GM21381 (cell line): Measurements from ENCODE around the gene PTPN1.
"Not testable (repeated sequence)": the region's sequence is repeated elsewhere in the genome, so short reads cannot be mapped to it uniquely, and the experiment has no call there.

Experiments used
- ATAC-seq: cut with Tn5 transposase; IDR thresholded peaks from one replicate; pipeline ENCODE4 v1.9.1; 2021; ENCODE audit warnings: mild to moderate bottlenecking, moderate library complexity; ENCODE audit not compliant: unreplicated experiment

PTPN1 gene

GRCh38 chr20:50478162-50478990 is 31.8 kb upstream of the PTPN1 start:
- ATAC-seq = peak; percentile 76

- ATAC-seq = no peak
Measured at GRCh38 chr20:50481741-50482140, 28.4 kb upstream of the PTPN1 start.

GRCh38 chr20:50482396-50482981 is 27.7 kb upstream of the PTPN1 start:
- no peak for ATAC-seq

- ATAC-seq = no peak
Measured at GRCh38 chr20:50484271-50484976, 25.8 kb upstream of the PTPN1 start.

GRCh38 chr20:50487397-50487796 is 22.8 kb upstream of the PTPN1 start:
- ATAC-seq = no peak

GRCh38 chr20:50488236-50488806 is 21.9 kb upstream of the PTPN1 start:
- no peak for ATAC-seq

- no peak for ATAC-seq
Measured at GRCh38 chr20:50491168-50491567, 19.0 kb upstream of the PTPN1 start.

- ATAC-seq = no peak
Measured at GRCh38 chr20:50491926-50492634, 18.1 kb upstream of the PTPN1 start.

- no peak for ATAC-seq
Measured at GRCh38 chr20:50493881-50494253, 16.3 kb upstream of the PTPN1 start.

GRCh38 chr20:50494428-50494827 is 15.8 kb upstream of the PTPN1 start:
- ATAC-seq = no peak

- ATAC-seq = no peak
Measured at GRCh38 chr20:50496773-50497385, 13.3 kb upstream of the PTPN1 start.

GRCh38 chr20:50498071-50498776 is 12.0 kb upstream of the PTPN1 start:
- no peak for ATAC-seq

- no peak for ATAC-seq
Measured at GRCh38 chr20:50499938-50500337, 10.2 kb upstream of the PTPN1 start.

- ATAC-seq = no peak
Measured at GRCh38 chr20:50501972-50502745, 8.0 kb upstream of the PTPN1 start.

GRCh38 chr20:50504231-50504823 is 5.9 kb upstream of the PTPN1 start:
- no peak for ATAC-seq

- ATAC-seq = no peak
Measured at GRCh38 chr20:50506270-50506579, 4.0 kb upstream of the PTPN1 start.

GRCh38 chr20:50507745-50508144 is 2.4 kb upstream of the PTPN1 start:
- not testable (repeated sequence) for ATAC-seq

GRCh38 chr20:50508171-50508755 is 1.9 kb upstream of the PTPN1 start:
- no peak for ATAC-seq
